HFFc6 (cell line): ENCODE measurements around the gene EPC2. TPM values are rescaled to one million over a fixed set of nuclear protein-coding genes. Genes with fewer than 3 reads are reported as not detected.
A peak's percentile ranks its signal among the peaks of the same experiment; 100 is the strongest.

Experiments
- DNase-seq: peaks from one replicate; pipeline ENCODE4 v3.0.0-alpha.2; 2018
- H3K27ac Mint-ChIP-seq: 2 replicates; pipeline ENCODE4 v1.8.0; 2020; ENCODE audit warnings: mild to moderate bottlenecking, mixed read lengths
- H3K27me3 Mint-ChIP-seq: 2 replicates; pipeline ENCODE4 v1.8.0; 2021; ENCODE audit warnings: mild to moderate bottlenecking, moderate library complexity, mixed read lengths; ENCODE audit not compliant: insufficient read depth
- H3K36me3 Mint-ChIP-seq: 2 replicates; pipeline ENCODE4 v1.8.0; 2021; ENCODE audit warnings: low read depth, mixed read lengths
- H3K4me1 Mint-ChIP-seq: 2 replicates; pipeline ENCODE4 v1.8.0; 2020; ENCODE audit warnings: low read depth, mixed read lengths
- H3K4me3 Mint-ChIP-seq: 2 replicates; pipeline ENCODE4 v1.8.0; 2020; ENCODE audit warnings: mild to moderate bottlenecking, moderate library complexity, mixed read lengths
- H3K9me3 Mint-ChIP-seq: 2 replicates; pipeline ENCODE4 v1.8.0; 2020; ENCODE audit warnings: mild to moderate bottlenecking, mixed read lengths
- CTCF ChIP-seq: fragments of 200-600 bp; sonication (generic); IDR thresholded peaks from 2 replicates; pipeline ENCODE4 v1.5.0; 2021; ENCODE audit warnings: antibody characterized with exemption, mild to moderate bottlenecking
- total RNA-seq, 6 experiments: library from RNA; stranded (reverse); fragmentation: NEBNext Ultra II Directional; extraction: Animal tissue kit (Norgen Biotek cat#: 25700); gene quantifications; 2 replicates in 1 of 6; 3 replicates in 5 of 6; pipeline ENCODE4 v1.2.3, GENCODE V29; 2021

The EPC2 gene
- total RNA-seq, 6 experiments from 2014 or later, result 16.6 to 21.3 (median 19.2) TPM

GRCh38 chr2:148622366-148622765, 22.2 kb upstream of the EPC2 start:
- Mint-ChIP-seq H3K4me1 (peaks cover 5% of the 10 kb centered on the region; the same call in 1 of the 2 replicates), H3K27me3 (peaks cover 16% of the 10 kb centered on the region), H3K36me3 (no peaks in the 10 kb centered on the region), H3K4me3 (no peak overlapping the region), H3K9me3 (no peaks in the 10 kb centered on the region), H3K27ac (no peak overlapping the region)
- no peak for DNase-seq
- no peak for TF ChIP-seq CTCF

- Mint-ChIP-seq H3K27ac (no peak overlapping the region), H3K27me3 (peaks cover 16% of the 10 kb centered on the region)
Observed at GRCh38 chr2:148623086-148623485, 21.5 kb upstream of the EPC2 start.

GRCh38 chr2:148627224-148627623, 17.3 kb upstream of the EPC2 start:
- Mint-ChIP-seq H3K36me3 (no peaks in the 10 kb centered on the region), H3K27ac (no peak overlapping the region), H3K27me3 (peaks cover 16% of the 10 kb centered on the region), H3K9me3 (no peaks in the 10 kb centered on the region), H3K4me1 (peaks cover 5% of the 10 kb centered on the region; the same call in 1 of the 2 replicates), H3K4me3 (no peak overlapping the region)
- no peak for DNase-seq
- TF ChIP-seq CTCF, result no peak

More at GRCh38 chr2:148623086-148623485, 21.5 kb upstream of the EPC2 start:
- no peaks in the 10 kb centered on the region for H3K9me3 Mint-ChIP-seq
- no peak for DNase-seq
- TF ChIP-seq CTCF, result no peak
- H3K4me1 Mint-ChIP-seq, result peaks cover 5% of the 10 kb centered on the region; the same call in 1 of the 2 replicates
- no peak overlapping the region for H3K4me3 Mint-ChIP-seq
- no peaks in the 10 kb centered on the region for H3K36me3 Mint-ChIP-seq

- Mint-ChIP-seq H3K4me1 (no peaks in the 10 kb centered on the region), H3K4me3 (no peak overlapping the region), H3K36me3 (no peaks in the 10 kb centered on the region), H3K9me3 (no peaks in the 10 kb centered on the region), H3K27ac (no peak overlapping the region), H3K27me3 (peaks cover 16% of the 10 kb centered on the region)
- DNase-seq, result no peak
- TF ChIP-seq CTCF, result no peak
Observed at GRCh38 chr2:148634749-148635148, 9.8 kb upstream of the EPC2 start.

- H3K4me1 Mint-ChIP-seq, result peaks cover 8% of the 10 kb centered on the region
- H3K27ac Mint-ChIP-seq, result no peak overlapping the region
- H3K36me3 Mint-ChIP-seq, result no peaks in the 10 kb centered on the region
- H3K27me3 Mint-ChIP-seq, result peaks cover 9% of the 10 kb centered on the region
- no peak for DNase-seq
- no peaks in the 10 kb centered on the region for H3K9me3 Mint-ChIP-seq
- H3K4me3 Mint-ChIP-seq, result no peak overlapping the region
- no peak for TF ChIP-seq CTCF
Observed at GRCh38 chr2:148638543-148638942, 6.0 kb upstream of the EPC2 start.

GRCh38 chr2:148640767-148641166, 3.8 kb upstream of the EPC2 start:
- H3K36me3 Mint-ChIP-seq, result no peaks in the 10 kb centered on the region
- DNase-seq, result peak; percentile 40

More at GRCh38 chr2:148640767-148641166, 3.8 kb upstream of the EPC2 start:
- peaks cover 1% of the 10 kb centered on the region; the same call in 1 of the 2 replicates for H3K27me3 Mint-ChIP-seq
- peaks cover 15% of the 10 kb centered on the region for H3K4me1 Mint-ChIP-seq
- no peak overlapping the region for H3K27ac Mint-ChIP-seq
- H3K4me3 Mint-ChIP-seq, result no peak overlapping the region
- no peaks in the 10 kb centered on the region for H3K9me3 Mint-ChIP-seq
- TF ChIP-seq CTCF, result peak; percentile 63
